HPDE6-E6E7 (cell line): ENCODE measurements around the gene MLYCD.
A peak's percentile ranks its signal among the peaks of the same experiment; 100 is the strongest.

Source experiments
- DNase-seq: peaks from one replicate; pipeline ENCODE4 v3.0.0; 2011; ENCODE audit warnings: missing footprints; ENCODE audit errors: extremely low spot score

Gene MLYCD

GRCh38 chr16:83956336-83957289 lies 57.7 kb downstream of the MLYCD start:
- DNase-seq = peak; percentile 64

GRCh38 chr16:83957296-83957855 lies 58.5 kb downstream of the MLYCD start:
- no peak for DNase-seq

GRCh38 chr16:83958137-83958845 lies 59.4 kb downstream of the MLYCD start:
- no peak for DNase-seq

GRCh38 chr16:83958846-83959565 lies 60.1 kb downstream of the MLYCD start:
- DNase-seq = no peak

GRCh38 chr16:83959656-83960434 lies 60.9 kb downstream of the MLYCD start:
- no peak for DNase-seq

GRCh38 chr16:83960521-83961249 lies 61.8 kb downstream of the MLYCD start:
- no peak for DNase-seq

- DNase-seq = no peak
These were observed 62.7 kb downstream of the MLYCD start for GRCh38 chr16:83961591-83961990.

- no peak for DNase-seq
These were observed 64.6 kb downstream of the MLYCD start for GRCh38 chr16:83963277-83964119.

- DNase-seq = no peak
These were observed 65.9 kb downstream of the MLYCD start for GRCh38 chr16:83964684-83965443.

- no peak for DNase-seq
These were observed 66.7 kb downstream of the MLYCD start for GRCh38 chr16:83965444-83966152.

- DNase-seq = no peak
These were observed 67.3 kb downstream of the MLYCD start for GRCh38 chr16:83966153-83966696.

- no peak for DNase-seq
These were observed 68.2 kb downstream of the MLYCD start for GRCh38 chr16:83967091-83967490.

- DNase-seq = peak; percentile 45
These were observed 69.0 kb downstream of the MLYCD start, which contains the start of gene NECAB2 for GRCh38 chr16:83967838-83968305. Gene NECAB2 (plus strand): TSS chr16:83968244. CDS start chr16:83968649, 405 bp downstream.

GRCh38 chr16:83968306-83968851 lies 69.5 kb downstream of the MLYCD start:
- no peak for DNase-seq

- no peak for DNase-seq
These were observed 70.2 kb downstream of the MLYCD start for GRCh38 chr16:83968891-83969649.

- no peak for DNase-seq
These were observed 71.0 kb downstream of the MLYCD start for GRCh38 chr16:83969771-83970429.
